ENCODE measurements around the gene TCIRG1.
A peak's percentile ranks its signal among the peaks of the same experiment; 100 is the strongest.

The TCIRG1 gene

DNA sequence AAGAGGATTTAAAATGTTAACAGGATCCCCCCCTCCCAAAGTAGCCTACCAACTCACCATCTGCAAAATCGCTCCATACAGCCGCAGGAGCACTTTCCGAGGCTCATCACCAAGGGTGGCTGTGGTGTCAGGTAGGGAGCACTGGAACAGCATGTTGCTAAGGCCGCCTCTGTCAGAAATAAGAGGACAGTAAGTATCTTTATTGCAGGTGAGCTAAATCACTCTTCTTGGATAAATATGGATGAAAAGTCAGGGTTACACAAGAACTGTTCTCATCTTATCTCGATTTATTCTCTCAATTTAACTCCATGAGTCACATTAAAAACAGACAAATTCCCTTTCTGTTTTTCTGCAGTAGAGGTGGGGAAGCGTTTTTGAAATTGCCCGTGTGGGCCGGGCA is 58.1 kb downstream of the TCIRG1 start:
- H3K4me1 Mint-ChIP-seq, result peaks cover 34% of the 10 kb centered on the region
- no peak overlapping the region for H3K27ac Mint-ChIP-seq
- DNase-seq, result no peak
- no peak overlapping the region for H3K4me3 Mint-ChIP-seq
- no peaks in the 10 kb centered on the region for H3K27me3 Mint-ChIP-seq
- H3K9me3 Mint-ChIP-seq, result no peaks in the 10 kb centered on the region
- no peak for ATAC-seq

DNA sequence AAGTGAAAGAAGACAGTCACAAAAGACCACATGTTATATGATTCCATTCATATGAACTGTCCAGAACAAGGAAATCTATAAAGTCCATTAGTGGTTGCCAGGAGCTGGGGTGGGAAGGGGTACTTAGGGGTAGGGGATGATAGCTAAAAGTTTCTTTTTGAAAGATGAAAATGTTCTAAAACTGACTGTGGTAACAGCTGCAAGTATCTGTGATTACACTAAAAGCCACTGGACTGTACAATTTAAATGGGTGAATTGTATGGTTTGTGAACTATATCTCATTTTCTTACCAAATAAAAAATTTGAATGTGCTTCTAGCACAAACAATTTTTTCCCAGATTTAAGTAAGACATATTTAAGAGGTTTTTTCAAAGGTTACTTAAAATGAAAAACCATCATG is 60.2 kb downstream of the TCIRG1 start:
- peaks cover 34% of the 10 kb centered on the region for H3K4me1 Mint-ChIP-seq
- H3K27ac Mint-ChIP-seq, result peak overlapping the region in 1 of 2 donors; percentile 74
- H3K9me3 Mint-ChIP-seq, result no peaks in the 10 kb centered on the region
- ATAC-seq, result no peak
- no peaks in the 10 kb centered on the region for H3K27me3 Mint-ChIP-seq
- DNase-seq, result no peak
- H3K4me3 Mint-ChIP-seq, result peak overlapping the region; percentile 62 to 74

DNA sequence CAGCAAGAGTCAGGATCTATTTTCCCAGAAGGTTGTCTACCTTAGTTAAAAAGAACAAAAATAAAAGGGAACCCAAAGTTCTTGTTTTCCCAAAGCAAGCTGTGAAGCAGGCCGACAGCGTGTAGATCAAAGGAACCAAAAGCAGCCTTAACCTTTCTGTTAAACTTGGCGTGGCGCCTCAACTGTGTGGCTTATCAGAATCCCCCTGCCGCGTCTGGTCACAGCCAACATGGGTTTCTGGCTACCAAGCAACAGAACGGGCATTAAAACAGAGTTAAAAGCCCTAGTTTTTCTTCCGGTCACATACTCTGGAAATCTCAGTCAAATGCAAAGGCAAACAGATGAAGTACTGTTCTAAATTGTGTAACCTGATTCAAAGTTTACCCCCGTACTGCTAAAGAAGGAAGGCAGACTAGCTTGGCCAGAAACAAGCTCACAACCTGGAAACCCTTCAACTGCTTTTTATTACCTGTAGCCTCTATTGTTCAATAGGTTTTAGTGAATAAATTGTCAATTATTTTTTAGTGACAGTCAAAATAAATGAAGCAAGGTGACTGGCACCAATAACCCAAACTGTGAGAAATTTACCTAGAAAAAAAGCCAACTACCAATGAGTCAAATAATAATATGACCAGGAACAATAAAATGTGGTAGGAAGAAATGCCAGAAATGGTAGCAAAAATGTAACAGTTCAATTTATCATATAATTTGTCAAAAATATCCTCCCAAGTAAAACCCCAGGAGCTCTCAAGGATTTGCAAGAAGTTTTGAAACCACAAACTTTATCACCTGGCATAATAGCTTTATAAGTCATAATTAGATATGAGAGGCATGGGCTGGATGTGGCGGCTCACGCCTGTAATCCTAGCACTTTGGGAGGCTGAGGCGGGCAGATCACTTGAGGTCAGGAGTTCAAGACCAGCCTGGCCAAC is 60.9 kb downstream of the TCIRG1 start:
- DNase-seq (peak; percentile 51 to 65), ATAC-seq (peak; percentile 94)
- Mint-ChIP-seq H3K4me3 (peak overlapping the region; percentile 62 to 74), H3K27ac (peak overlapping the region in 1 of 2 donors; percentile 74), H3K27me3 (no peaks in the 10 kb centered on the region), H3K4me1 (peaks cover 34% of the 10 kb centered on the region), H3K9me3 (no peaks in the 10 kb centered on the region)
